NB4 (cell line): ENCODE data around the gene RGS14.

Source experiments
- CTCF ChIP-seq: IDR thresholded peaks from one replicate; pipeline ENCODE4 v1.5.1; 2012; ENCODE audit warnings: low read depth, low read length
- MYC ChIP-seq: IDR thresholded peaks from 2 replicates; pipeline ENCODE4 v1.6.1; 2011; ENCODE audit warnings: low read depth, low read length
- POLR2A ChIP-seq: IDR thresholded peaks from 2 replicates; pipeline ENCODE4 v1.6.1; 2011; ENCODE audit warnings: mild to moderate bottlenecking; ENCODE audit not compliant: insufficient read length; ENCODE audit errors: extremely low read depth
- TF ChIP-seq, protein P1 (sequence below): IDR thresholded peaks from 2 replicates; pipeline ENCODE4 v1.6.1; 2011; ENCODE audit warnings: low read depth, low read length

DNA sequence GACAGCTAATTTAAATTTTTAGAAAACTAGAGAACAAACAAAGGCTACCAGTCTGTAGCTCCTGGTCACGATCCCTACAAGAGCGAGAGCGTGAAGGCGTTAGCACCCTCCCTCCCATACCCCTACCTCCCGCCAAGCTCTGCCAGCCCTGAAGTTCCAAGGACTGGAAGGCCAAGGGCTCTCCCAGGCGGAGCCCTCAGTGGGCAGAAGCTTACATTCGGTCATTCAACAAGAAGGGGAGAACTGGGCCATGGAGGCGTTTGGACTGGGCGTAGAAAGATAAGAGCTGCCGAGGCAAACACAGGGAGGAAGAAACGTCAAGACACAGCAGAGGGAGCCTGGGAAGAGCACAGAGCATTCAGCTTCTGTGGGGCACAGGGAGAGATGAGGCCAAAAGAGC is 49.0 kb upstream of the RGS14 start:
- TF ChIP-seq CTCF: no peak
- no peak for TF ChIP-seq POLR2A
- TF ChIP-seq MYC: no peak
- TF ChIP-seq, protein P1, sequence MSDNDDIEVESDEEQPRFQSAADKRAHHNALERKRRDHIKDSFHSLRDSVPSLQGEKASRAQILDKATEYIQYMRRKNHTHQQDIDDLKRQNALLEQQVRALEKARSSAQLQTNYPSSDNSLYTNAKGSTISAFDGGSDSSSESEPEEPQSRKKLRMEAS: no peak
